Keratinocyte (primary cell): ENCODE data around the gene PPM1H. TPM values are rescaled to one million over a fixed set of nuclear protein-coding genes. Genes with fewer than 3 reads are reported as not detected.

ENCODE experiments used
- DNase-seq: peaks from one replicate; pipeline ENCODE4 v3.0.0-alpha.2; 2011; ENCODE audit warnings: low read depth, missing footprints, low spot score
- FAIRE-seq: peaks from 2 replicates; lab custom pipeline; 2011; peaks lifted over from hg19 to GRCh38; lab: Jason Lieb, UNC
- H2AFZ ChIP-seq: 2 replicates; pipeline ENCODE4 v1.6.0; 2012; ENCODE audit warnings: low read length, control low read depth, inconsistent platforms; ENCODE audit not compliant: control insufficient read depth
- H3K27ac ChIP-seq: 2 replicates; pipeline ENCODE4 v1.5.1; 2011; ENCODE audit warnings: low read length; ENCODE audit not compliant: control insufficient read depth, insufficient read depth
- H3K27me3 ChIP-seq: 3 replicates; pipeline ENCODE4 v1.6.0; 2011; ENCODE audit warnings: low read length; ENCODE audit not compliant: control insufficient read depth, insufficient read depth; ENCODE audit errors: extremely low read depth
- H3K36me3 ChIP-seq, 2 experiments: 2 replicates in 1 of 2; 3 replicates in 1 of 2; pipeline ENCODE4 v1.5.1; 2011; ENCODE audit warnings: low read length in 2 of 2, mild to moderate bottlenecking in 1 of 2; ENCODE audit not compliant: control insufficient read depth in 2 of 2, insufficient read depth in 2 of 2; ENCODE audit errors: extremely low read depth in 1 of 2
- H3K4me1 ChIP-seq: 3 replicates; pipeline ENCODE4 v1.5.1; 2011; ENCODE audit warnings: low read length; ENCODE audit not compliant: control insufficient read depth, insufficient read depth; ENCODE audit errors: extremely low read depth
- H3K4me2 ChIP-seq: 3 replicates; pipeline ENCODE4 v1.6.0; 2011; ENCODE audit warnings: low read depth, low read length; ENCODE audit not compliant: control insufficient read depth, insufficient read depth; ENCODE audit errors: extremely low read depth
- H3K4me3 ChIP-seq, 3 experiments: fragments of 200-600 bp in 1 of 3; sonication (generic) in 1 of 3; 2 replicates in 2 of 3; 3 replicates in 1 of 3; pipeline ENCODE4 v1.5.1; 2011 to 2016; ENCODE audit warnings: low read length in 3 of 3, mild to moderate bottlenecking in 3 of 3, control low read depth in 2 of 3, inconsistent platforms in 1 of 3, low read depth in 1 of 3, mixed read lengths in 1 of 3, mixed run types in 1 of 3, moderate library complexity in 1 of 3; ENCODE audit not compliant: control insufficient read depth in 2 of 3, insufficient read depth in 2 of 3; ENCODE audit errors: extremely low read depth in 1 of 3
- H3K79me2 ChIP-seq: 2 replicates; pipeline ENCODE4 v1.6.0; 2012; ENCODE audit warnings: low read length; ENCODE audit not compliant: control insufficient read depth, insufficient read depth
- H3K9ac ChIP-seq: 3 replicates; pipeline ENCODE4 v1.6.0; 2011; ENCODE audit warnings: low read length; ENCODE audit not compliant: control insufficient read depth, insufficient read depth; ENCODE audit errors: extremely low read depth
- H3K9me1 ChIP-seq: 3 replicates; pipeline ENCODE4 v1.6.0; 2011; ENCODE audit warnings: low read length; ENCODE audit not compliant: control insufficient read depth, insufficient read depth; ENCODE audit errors: extremely low read depth
- H3K9me3 ChIP-seq: 2 replicates; pipeline ENCODE4 v1.5.1; 2012; ENCODE audit warnings: low read depth, low read length; ENCODE audit not compliant: control insufficient read depth
- H4K20me1 ChIP-seq: 3 replicates; pipeline ENCODE4 v1.6.0; 2011; ENCODE audit warnings: low read length; ENCODE audit not compliant: control insufficient read depth, insufficient read depth; ENCODE audit errors: extremely low read depth
- EZH2 ChIP-seq: IDR thresholded peaks from one replicate; pipeline ENCODE4 v1.6.1; 2012; ENCODE audit warnings: inconsistent platforms, mild to moderate bottlenecking, low read length, moderate library complexity
- dilution Hi-C: fragments of 300-500 bp; cut with MboI; formaldehyde crosslinking; loops from one replicate; pipeline ENCODE4 v1.7.0; 2020; ENCODE audit warnings: low sequenced_read_pairs; ENCODE audit not compliant: extremely low pct_ligation_motif_present
- polyA plus RNA-seq, 5 experiments: library from polyadenylated mRNA; depleted of rRNA in 3 of 5; stranded (reverse) in 3 of 5; stranded (forward) in 1 of 5; unstranded in 1 of 5; fragments of >200 nt; gene quantifications; 1 replicate in 1 of 5; 2 replicates in 3 of 5; 3 replicates in 1 of 5; pipeline versions ENCODE4 v1.2.1 to v1.2.3, GENCODE V29; 2011 to 2012; ENCODE audit warnings: missing spikeins in 2 of 5, low read depth in 1 of 5, low replicate concordance in 1 of 5
- TF ChIP-seq, protein P1 (sequence below), 3 experiments: IDR thresholded peaks in 1 of 3; conservative IDR thresholded peaks in 1 of 3; optimal IDR thresholded peaks in 1 of 3; 2 replicates in 2 of 3; 3 replicates in 1 of 3; pipeline versions ENCODE3 to v1.5.1; 2011; ENCODE audit warnings: low read length in 3 of 3, mild to moderate bottlenecking in 3 of 3, moderate library complexity in 2 of 3, control low read depth in 1 of 3, inconsistent platforms in 1 of 3; ENCODE audit not compliant: insufficient read depth in 2 of 3; ENCODE audit errors: extremely low read depth in 1 of 3

The PPM1H gene
- polyA plus RNA-seq, 1 donor (not counting 4 experiments of a cell fraction or from before 2014, with no cell fraction given): 0.09 TPM

DNA sequence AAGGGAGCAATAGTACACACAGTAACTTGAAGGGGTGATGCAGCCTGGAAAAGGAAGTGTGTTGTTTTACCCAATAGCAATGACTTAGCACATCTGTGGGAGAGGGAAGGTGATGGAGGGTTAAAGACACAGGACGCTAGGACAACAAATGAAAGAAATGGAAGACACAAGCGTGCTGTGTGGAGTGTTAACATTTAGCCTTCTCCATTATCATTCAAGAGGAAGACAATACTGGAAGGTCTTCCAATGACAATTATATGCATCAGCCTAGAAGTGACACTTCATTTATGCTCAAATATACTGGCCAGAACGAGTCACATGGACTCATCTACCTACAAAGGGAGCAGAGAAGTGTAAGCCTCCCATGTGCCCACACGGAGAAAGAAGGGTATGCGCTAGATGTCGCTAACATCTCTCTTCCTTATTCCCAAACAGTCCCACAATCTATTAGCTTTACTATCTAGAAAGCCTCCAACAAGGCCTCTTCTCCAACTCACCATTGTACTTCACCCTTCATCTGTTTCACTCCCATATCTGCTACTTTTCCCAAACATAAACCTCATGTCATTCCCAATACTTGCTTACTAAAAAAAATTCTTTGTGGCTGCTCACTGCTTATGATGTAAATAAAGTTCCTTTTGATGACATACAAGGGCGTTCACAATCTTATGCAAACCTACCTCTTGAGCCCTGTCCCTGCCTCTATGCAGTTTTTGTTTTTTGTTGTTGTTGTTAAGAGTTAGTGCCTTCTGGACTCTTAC lies 20.3 kb downstream of the PPM1H start:
- Histone ChIP-seq H4K20me1 (no peaks in the 10 kb centered on the region), H3K4me1 (no peaks in the 10 kb centered on the region), H3K27ac (no peak overlapping the region), H3K27me3 (no peaks in the 10 kb centered on the region), H3K4me2 (no peak overlapping the region), H2AFZ (no peak overlapping the region), H3K4me3 (no peak overlapping the region), H3K9ac (no peak overlapping the region), H3K9me3 (no peaks in the 10 kb centered on the region), H3K36me3 (no peaks in the 10 kb centered on the region), H3K9me1 (no peaks in the 10 kb centered on the region), H3K79me2 (no peaks in the 10 kb centered on the region)
- DNase-seq (no peak), FAIRE-seq (no peak)
- no peak for TF ChIP-seq EZH2
- TF ChIP-seq, protein P1, sequence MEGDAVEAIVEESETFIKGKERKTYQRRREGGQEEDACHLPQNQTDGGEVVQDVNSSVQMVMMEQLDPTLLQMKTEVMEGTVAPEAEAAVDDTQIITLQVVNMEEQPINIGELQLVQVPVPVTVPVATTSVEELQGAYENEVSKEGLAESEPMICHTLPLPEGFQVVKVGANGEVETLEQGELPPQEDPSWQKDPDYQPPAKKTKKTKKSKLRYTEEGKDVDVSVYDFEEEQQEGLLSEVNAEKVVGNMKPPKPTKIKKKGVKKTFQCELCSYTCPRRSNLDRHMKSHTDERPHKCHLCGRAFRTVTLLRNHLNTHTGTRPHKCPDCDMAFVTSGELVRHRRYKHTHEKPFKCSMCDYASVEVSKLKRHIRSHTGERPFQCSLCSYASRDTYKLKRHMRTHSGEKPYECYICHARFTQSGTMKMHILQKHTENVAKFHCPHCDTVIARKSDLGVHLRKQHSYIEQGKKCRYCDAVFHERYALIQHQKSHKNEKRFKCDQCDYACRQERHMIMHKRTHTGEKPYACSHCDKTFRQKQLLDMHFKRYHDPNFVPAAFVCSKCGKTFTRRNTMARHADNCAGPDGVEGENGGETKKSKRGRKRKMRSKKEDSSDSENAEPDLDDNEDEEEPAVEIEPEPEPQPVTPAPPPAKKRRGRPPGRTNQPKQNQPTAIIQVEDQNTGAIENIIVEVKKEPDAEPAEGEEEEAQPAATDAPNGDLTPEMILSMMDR (optimal IDR thresholded peaks at IDR 0.05 in 1 of 3, IDR thresholded peaks at IDR 0.05 in 1 of 3, conservative IDR thresholded peaks at IDR 0.05 in 1 of 3; ENCODE audit: extremely low read depth in 1 of 3, insufficient read depth in 2 of 3, low read length in 3 of 3): no peak
- dilution Hi-C loops: no loop called here

DNA sequence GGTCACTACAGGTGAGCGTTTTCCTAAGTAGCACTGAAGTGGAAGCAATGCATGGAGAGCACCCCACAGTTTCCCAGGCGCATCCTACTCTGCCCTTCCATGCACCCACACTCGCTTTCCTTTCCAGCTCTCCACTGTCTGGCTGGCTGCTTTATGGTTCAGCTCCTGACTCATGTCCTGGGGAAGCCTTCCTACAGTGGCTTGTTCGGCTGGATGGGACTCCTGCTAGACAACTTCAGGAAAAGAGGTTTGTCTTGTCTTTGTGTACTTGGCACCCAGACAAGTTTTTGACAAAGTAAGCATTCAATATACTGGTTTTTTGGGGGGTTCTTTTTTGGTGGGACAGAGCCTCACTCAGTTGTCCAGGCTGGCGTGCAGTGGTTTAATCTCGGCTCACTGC lies 21.6 kb downstream of the PPM1H start:
- FAIRE-seq (no peak), DNase-seq (no peak)
- H3K9me3 ChIP-seq: no peaks in the 10 kb centered on the region
- no peaks in the 10 kb centered on the region for H3K9me1 ChIP-seq
- H3K9ac ChIP-seq: no peak overlapping the region
- dilution Hi-C loops: no loop called here
- no peaks in the 10 kb centered on the region for H3K27me3 ChIP-seq
- H3K4me3 ChIP-seq: no peak overlapping the region
- H4K20me1 ChIP-seq: no peaks in the 10 kb centered on the region
- no peaks in the 10 kb centered on the region for H3K79me2 ChIP-seq
- no peaks in the 10 kb centered on the region for H3K36me3 ChIP-seq
- TF ChIP-seq, protein P1 (optimal IDR thresholded peaks at IDR 0.05 in 1 of 3, IDR thresholded peaks at IDR 0.05 in 1 of 3, conservative IDR thresholded peaks at IDR 0.05 in 1 of 3; ENCODE audit: extremely low read depth in 1 of 3, insufficient read depth in 2 of 3, low read length in 3 of 3): no peak
- TF ChIP-seq EZH2: no peak
- H3K4me1 ChIP-seq: no peaks in the 10 kb centered on the region
- no peak overlapping the region for H3K4me2 ChIP-seq
- no peak overlapping the region for H2AFZ ChIP-seq
- H3K27ac ChIP-seq: no peak overlapping the region
